HG03095 (cell line): ENCODE results near the gene KCNC3.

Source experiments
- ATAC-seq: cut with Tn5 transposase; IDR thresholded peaks from one replicate; pipeline ENCODE4 v1.9.1; 2021; ENCODE audit warnings: moderate library complexity; ENCODE audit not compliant: unreplicated experiment

The KCNC3 gene

DNA sequence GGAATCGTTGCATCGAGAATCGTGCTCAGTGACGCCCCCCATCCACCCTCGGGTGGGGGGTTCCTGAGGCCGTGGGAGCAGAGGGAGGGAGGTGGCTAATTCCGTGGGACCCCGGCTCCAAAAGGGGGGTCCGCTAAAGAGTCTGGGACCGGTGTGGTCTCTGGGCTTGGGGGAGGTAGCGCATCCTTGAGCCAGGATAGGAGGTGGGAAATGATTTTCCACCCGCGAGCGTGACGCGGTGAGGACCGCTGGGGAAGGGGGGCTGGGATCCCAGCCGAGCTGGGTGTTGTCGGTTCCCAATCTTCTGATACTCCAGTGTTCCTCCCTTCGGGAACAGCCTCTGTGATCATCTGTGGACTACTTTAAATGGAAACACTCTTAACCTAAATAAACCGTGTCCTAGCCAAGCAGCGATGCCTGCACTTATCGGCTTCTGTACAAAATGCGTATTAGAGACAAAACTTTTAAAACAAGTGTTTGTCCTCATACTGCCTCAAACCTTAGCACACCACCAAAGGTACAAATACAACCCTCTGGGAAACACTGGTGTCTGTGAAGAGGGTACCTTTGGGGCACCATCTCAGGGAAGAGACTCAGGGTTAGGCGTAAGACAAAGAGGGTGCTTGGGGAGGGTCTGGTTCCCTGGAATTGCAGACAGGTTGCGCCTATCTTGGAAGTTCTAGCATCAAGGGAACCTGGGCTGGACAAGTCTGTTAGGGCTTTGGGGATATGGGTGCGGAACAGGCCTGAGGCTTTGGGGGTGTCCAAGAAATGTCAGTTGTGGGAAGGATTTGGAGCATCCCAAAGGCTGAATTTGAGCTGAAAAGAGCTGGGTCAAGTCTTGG is 16.0 kb downstream of the KCNC3 start:
- no peak for ATAC-seq

DNA sequence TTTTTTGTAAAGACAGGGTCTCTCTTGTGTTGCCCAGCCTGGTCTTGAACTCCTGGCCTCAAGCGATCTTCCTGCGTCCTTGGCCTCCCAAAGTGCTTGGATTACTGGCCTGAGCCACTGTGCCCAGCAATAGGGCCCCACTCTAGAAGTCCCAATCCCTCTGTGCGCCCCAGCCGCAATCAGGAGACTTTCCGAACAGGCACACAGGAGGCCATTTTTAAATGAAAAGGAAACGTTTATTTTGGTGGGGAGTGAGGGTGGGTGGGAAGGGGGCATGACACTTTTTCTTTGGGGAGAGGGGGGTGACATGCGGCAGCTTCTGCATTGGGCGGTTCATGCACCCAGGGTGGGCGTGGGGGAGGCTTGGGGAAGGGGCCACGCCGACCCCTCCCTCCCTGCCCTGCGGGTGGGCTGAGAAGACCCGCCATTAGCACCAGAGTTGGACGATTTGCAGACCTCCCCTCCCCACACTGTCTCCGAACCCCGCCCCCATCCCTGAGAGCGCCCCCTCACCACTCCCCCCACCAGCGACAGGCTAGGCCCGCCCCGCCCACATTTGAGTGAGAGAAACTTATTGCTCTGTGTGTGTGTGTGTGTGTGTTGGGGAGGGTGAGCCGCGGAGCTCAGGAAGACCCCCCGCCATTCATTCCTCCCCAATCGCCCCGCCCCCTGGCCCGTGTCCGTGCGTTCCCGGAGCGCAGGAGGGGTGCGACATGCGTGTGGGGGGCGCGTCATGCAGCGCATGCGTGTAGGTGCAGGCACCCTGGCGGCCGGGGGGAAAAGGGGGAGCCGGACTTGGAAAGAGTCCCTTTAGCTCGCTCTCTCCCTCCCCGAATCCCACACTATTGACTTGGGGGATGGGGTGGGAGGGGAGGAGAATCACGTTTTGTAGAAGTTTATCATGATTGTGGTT is 17.2 kb downstream of the KCNC3 start:
- ATAC-seq = no peak

DNA sequence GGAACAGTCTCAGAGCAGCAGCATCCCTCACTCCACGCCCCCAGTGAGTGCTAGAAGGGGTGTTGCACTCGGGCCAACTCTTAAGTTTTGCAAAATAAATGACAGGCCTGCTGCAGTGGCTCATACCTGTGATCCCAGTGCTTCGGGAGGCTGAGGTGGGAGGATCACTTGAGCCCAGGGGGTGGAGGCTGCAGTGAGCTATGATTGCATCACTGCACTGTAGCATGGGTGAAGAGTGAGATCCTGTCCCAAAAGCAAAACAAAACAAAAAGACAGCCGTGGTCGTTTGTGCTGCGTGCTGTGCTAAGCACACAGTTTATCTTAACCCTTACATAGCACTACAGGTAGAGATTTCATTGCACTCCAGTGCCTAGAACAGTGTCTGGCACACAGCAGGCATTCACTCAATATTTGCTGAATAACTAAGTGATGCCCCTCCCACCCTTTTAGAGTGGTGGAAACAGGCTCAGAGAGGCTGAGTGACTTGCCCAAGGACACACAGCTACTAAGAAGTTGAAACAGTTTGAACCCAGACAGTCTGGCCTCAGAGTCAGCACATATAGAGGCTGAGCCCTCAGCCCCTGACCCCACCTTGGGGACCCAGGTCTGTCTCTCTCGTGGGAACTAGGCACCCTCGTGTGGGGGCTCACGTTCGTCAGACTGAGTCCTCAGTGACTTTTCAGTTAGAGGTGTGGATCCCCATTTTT is 18.3 kb downstream of the KCNC3 start:
- ATAC-seq = no peak

DNA sequence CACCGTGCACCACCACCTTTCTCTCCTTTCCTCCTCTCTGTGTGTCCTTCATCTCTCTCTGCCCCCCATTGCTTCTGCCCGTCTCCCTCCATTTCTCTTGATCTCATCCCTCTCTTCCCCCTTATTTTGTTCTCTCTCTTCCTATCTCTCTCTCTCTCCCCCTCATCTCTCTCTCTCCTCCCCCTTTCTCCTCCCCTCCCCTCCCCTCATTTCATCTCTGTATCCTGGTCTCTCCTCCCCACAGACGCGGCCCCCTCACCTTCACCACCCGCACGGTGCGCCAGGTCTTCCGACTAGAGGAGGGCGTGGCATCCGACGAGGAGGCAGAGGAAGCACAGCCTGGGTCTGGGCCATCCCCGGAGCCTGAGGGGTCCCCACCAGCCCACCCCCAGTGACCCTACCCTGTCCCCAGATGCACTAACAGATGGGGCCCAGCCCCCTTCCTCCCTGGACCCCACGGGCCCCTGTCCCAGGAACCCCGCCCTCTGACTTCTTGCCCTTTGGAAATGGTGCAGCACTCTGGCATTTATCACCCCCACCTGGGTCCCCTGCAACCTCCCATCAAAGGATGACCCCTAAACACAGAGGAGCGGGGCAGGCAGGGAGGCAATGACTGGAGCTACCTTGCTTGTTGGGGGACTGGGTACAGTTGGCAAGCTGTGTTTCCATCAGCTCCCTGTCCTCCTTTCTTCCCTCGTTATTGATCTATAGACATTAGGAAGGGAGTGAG is 19.6 kb downstream of the KCNC3 start:
- no peak for ATAC-seq

DNA sequence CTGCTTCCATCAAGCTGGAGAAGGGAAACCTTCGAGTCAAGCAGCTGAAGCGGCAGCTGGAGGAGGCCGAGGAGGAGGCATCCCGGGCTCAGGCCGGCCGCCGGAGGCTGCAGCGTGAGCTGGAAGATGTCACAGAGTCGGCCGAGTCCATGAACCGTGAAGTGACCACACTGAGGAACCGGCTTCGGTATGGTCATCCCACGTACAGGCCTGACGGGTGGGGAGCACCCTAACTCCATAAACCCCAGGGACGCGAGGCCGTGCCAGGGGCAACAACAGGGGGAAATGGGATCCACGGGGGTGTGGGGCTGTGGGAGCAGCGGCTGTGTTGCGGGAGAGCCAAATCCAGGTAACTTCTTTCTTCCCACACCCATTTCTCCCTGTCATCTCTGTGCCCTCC is 20.2 kb downstream of the KCNC3 start:
- no peak for ATAC-seq

DNA sequence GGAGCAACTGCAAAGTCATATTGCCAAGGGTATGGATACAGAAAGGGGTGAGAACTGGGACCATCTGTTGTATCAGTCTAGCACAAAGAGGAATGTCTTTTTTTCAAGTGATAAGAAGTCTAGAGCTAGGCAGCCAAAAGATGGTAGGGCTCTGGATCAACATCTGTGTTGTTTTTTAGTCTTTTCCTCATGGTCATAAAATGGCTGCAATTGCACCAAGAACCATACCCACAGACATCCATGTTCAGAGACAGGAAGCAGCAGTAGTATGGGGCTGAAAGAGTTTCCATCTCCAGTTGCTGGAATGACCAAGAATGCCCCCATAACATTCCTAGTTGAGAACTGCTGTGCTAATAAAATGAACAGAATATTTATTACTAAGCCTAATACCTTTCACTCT is 25.6 kb downstream of the KCNC3 start:
- ATAC-seq = no peak

DNA sequence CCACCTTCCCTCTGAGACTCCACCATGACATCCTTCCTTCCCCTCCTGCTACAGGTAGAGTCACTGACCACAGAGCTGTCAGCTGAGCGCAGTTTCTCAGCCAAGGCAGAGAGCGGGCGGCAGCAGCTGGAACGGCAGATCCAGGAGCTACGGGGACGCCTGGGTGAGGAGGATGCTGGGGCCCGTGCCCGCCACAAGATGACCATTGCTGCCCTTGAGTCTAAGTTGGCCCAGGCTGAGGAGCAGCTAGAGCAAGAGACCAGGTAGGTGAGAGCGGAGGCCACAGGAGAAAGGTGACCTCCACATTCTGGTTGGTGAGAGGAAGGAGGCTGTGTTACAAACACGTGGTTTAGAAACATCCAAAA is 27.6 kb downstream of the KCNC3 start:
- no peak for ATAC-seq

DNA sequence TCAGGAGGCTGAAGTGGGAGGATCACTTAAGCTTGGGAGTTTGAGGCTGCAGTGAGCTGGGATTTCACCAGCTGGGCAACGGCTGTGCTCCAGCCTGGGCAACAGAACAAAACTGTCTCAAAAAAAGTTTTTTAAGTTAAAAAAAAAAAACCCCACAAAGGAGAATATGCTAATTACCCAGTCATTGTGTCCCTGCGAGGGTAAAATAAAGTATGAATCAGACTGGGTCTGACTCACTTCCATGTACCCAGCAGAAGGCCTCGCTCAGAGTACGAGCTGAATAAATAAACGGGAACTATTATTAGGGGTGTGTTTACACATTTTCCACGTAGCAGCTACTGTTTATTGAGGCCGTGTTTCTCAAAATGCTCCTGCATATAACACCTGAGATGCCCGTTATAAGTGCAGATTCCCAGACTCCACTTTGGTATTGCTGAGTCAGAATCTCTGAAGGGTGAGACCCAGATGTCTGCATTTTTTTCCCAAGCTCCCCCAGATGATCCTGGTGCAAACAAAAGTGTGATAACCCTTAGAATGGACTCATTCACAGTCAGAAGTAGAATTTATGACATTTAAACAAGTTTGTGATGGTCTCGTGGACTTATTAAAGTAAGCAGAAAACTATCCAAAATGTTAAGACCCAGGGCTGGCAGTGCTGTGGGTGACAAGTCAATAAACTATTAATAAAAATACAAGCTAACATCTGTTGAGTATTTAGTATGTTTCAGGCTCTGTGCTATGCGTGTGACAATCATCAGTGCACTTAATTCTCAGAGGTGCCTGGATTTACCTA is 28.2 kb downstream of the KCNC3 start:
- ATAC-seq = no peak

DNA sequence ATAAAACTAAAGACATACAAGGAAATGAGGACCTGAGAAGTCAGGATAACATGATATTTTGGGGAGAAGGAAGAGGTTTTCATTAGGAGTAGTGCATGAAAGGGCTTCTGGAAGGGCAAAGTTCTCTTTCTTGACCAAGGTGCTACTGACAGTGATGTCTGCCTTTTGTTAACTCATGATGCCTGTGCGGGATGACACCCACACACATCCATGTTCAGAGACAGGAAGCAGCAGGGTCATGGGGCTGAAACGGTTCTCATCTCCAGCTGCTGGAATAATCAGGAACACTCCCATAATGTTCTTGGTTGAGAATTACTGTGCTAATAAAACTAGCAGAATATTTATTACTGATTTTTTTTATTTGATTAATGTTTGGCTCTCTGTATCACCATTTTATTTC is 29.1 kb downstream of the KCNC3 start:
- ATAC-seq = no peak

DNA sequence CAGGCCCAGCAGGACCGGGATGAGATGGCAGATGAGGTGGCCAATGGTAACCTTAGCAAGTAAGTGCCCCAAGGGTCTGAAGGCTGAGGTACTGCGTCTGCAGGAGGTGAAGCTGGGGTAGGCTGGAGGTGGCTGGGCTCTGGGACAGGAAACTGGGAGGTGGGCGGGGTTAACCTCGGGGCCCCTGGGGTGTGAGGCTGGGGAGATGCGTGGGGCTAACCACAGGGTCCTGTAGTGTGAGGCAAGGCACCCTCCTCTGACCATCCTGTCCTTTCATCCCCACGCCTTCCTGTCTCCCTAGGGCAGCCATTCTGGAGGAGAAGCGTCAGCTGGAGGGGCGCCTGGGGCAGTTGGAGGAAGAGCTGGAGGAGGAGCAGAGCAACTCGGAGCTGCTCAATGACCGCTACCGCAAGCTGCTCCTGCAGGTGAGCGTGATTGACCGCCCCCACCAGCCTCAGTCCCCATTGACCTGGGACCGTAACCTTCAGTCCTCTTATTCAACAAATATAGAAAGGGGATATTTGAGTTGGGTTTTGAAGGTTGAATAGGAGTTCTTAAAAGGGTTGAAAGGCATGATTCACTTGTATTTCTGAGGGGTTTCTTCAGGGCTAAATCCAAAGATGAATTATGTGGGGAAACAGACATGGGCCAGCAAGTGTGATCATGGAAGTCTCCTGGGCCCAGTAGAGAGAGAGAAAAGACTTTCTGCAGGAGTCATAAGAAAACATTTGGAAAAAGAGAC is 35.7 kb downstream of the KCNC3 start:
- ATAC-seq = no peak

DNA sequence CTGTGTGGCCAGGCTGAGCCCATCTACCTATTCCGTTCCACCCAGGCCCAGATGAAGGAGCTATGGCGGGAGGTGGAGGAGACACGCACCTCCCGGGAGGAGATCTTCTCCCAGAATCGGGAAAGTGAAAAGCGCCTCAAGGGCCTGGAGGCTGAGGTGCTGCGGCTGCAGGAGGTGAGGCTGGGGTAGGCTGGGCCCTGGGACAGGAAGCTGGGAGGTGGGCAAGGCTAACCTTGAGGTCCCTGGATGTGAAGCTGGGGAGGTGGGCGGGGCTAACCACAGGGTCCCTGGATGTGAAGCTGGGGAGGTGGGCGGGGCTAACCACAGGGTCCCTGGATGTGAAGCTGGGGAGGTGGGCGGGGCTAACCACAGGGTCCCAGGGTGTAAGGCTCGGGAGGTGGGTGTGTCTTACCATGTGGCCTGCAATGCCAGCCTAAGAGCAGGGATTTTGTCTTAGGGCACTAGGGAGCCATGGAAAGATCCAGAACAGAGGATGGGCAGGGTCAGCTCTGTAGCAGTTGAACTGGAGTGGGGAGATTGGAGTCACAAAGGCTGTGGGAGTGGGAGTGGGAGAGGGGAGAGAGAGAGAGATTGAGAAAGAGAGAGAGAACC is 36.9 kb downstream of the KCNC3 start:
- no peak for ATAC-seq

DNA sequence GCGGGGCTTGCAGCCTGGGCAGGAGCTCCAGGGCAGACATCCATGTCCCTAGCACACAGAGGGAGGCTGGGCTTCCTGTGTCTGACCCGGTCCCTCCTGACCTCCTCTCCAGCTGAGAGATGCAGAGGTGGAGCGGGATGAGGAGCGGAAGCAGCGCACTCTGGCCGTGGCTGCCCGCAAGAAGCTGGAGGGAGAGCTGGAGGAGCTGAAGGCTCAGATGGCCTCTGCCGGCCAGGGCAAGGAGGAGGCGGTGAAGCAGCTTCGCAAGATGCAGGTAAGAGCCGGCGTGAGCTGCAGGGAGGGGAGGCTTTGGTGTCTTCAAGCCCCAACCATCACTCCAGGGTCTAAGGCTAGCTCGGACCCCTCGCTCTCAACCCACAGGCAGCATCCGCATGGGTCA is 38.4 kb downstream of the KCNC3 start:
- no peak for ATAC-seq

DNA sequence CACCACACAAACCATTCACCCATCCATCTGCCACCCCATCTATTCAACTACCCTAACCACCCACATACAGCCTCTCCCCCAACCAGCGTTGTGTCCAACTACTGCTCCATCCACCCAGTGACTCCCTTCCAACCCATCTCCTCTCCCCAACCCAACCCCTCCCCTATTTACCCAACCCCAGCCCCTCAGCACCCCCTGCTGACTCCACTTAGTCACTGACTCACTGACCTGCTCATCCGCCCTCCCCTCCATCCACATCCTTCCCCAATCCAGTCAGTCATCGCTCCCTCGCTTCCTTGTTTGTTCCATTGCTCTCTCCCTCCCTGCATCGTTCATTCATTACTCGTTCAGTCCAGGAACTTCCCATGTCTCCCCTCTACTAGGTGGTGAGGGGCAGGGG is 39.2 kb downstream of the KCNC3 start:
- ATAC-seq = no peak

DNA sequence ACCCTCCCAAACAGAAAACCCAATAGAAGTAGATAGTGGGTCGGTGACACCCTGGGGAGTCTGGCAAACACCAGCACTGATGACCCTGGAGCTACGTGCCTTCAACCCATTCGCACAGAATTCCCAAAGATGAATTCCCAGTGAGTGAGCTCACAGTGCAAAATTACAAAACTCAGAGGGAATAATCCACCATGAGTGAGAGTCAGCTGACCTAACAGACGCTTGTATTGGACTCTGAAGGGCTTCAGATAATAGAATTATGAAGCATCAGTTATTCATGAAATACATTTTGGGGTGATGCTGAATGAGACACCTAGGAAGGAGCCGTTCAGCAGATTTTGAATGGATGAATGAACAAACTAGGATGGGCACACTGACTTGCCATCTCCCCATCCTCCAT is 40.2 kb downstream of the KCNC3 start:
- no peak for ATAC-seq

DNA sequence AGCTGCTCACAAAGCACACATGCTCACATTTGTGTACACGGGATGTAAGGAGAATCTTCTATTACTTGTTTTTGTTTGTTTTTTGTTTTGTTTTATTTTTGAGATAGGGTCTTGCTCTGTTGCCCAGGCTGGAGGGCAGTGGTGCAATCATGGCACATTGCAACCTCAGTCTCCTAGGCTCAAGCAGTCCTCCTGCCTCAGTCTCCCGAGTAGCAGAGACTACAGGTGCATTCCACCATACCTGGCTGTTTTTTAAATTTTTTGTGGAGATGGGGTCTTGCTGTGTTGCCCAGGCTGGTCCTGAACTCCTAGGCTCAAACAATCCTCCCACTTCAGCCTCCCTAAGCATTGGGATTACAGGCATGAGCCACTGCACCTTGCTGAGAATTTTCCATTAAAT is 41.8 kb downstream of the KCNC3 start:
- no peak for ATAC-seq

DNA sequence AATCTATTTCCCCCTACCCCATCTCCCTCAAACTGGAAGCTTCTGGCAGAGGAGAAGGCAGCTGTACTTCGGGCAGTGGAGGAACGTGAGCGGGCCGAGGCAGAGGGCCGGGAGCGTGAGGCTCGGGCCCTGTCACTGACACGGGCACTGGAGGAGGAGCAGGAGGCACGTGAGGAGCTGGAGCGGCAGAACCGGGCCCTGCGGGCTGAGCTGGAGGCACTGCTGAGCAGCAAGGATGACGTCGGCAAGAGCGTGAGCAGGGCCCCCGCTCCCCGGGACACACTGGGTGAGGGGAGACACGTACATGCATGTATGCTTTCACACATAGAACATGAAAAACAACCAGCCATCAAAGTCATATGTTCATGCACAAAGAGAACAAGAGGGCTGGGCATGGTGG is 42.7 kb downstream of the KCNC3 start:
- no peak for ATAC-seq

DNA sequence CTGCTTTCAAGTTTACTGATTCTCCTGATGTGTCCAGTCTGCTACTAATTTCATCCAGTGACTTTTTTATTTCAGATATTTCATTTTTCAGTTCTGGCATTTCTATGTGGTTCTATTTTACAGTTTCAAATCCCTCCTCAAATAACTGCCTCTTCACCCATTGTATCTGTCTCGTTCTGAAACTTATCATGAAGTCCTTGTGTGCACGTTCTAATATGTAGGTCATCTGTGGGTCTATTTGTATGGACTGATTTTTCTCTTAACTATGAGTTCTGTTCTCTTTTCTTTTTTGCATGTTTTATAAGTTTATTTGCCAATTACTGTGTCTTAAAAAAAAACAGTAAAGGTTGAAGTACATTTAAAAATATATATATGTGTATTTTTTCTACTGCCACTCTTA is 43.3 kb downstream of the KCNC3 start:
- ATAC-seq = no peak

DNA sequence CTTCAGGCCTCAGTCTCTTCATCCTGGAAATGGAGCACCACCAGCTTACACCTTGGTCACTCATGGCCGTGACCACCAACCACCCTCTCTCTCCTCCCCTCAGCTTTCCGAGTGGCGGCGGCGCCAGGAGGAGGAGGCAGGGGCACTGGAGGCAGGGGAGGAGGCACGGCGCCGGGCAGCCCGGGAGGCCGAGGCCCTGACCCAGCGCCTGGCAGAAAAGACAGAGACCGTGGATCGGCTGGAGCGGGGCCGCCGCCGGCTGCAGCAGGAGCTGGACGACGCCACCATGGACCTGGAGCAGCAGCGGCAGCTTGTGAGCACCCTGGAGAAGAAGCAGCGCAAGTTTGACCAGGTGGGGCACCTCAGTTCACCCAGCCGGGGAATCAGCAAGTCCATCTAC is 47.7 kb downstream of the KCNC3 start:
- no peak for ATAC-seq

DNA sequence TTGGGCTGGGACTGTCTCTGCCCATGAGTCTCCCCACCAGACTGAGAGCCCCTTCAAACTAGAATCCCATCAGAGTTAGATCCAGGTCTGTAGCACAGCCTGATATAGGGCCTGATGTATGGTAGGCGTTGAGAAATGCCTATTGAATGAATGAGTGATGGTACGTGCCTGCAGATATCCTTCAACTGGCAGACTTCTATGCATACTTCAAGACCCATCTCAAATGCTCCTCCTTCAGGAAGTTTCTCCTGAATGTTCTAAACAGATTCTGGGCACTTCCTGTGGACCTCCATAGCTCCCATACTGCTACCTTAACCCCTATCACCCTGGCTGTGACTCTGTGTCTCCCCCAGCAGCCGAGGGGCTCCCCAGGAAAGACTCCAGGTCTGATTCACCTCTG is 48.2 kb downstream of the KCNC3 start:
- ATAC-seq = no peak
